SH-SY5Y (cell line): ENCODE data around the gene PARVG.

ENCODE experiments used
- GATA2 ChIP-seq: IDR thresholded peaks from 2 replicates; pipeline ENCODE4 v1.6.1; 2011; ENCODE audit warnings: mild to moderate bottlenecking, low read depth, low read length
- GATA3 ChIP-seq: IDR thresholded peaks from 2 replicates; pipeline ENCODE4 v1.6.1; 2011; ENCODE audit warnings: low read depth, mild to moderate bottlenecking, low read length, moderate library complexity

DNA sequence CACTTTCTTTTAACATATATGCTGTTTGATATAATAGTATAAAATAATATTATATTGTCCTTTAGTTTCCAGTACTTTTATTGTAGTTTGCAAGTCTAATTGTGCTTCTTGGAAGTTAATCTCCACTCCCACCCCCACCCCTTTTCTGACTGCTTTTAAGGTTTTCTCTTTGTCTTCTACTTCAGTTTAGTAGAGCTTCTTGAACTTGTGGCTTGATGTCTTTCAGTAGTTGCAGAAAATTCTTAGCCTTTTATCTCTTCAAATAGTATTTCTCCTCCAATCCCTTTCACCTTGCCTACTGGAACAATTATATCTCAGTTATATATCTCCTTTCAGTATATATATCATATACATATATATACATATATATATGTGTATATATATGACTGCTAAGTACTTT, 56.6 kb downstream of the PARVG start:
- no peak for TF ChIP-seq GATA2
- no peak for TF ChIP-seq GATA3
